PC-9 (cell line): ENCODE measurements around the gene PSD2. TPM values are rescaled to one million over a fixed set of nuclear protein-coding genes. Genes with fewer than 3 reads are reported as not detected.

Source experiments
- BruUV-seq: library from RNA; stranded (reverse); fragments of 400-500 nt; replicated peaks from 2 replicates; lab custom pipeline; 2021; lab: Mats Ljungman, UMichigan
- CTCF ChIA-PET: fragments of 300-600 bp; sonication (Branson Sonifier 250); formaldehyde crosslinking; loops from one replicate; lab custom pipeline; 2022; ENCODE audit warnings: antibody characterized with exemption; lab: Charles Lee
- POLR2A ChIA-PET: fragments of 300-600 bp; sonication (Branson Sonifier 250); formaldehyde crosslinking; loops from one replicate; lab custom pipeline; 2022; ENCODE audit warnings: antibody characterized with exemption; ENCODE audit not compliant: unreplicated experiment; lab: Charles Lee
- DNase-seq, 2 experiments: peaks; one replicate each; pipeline versions ENCODE4 v3.0.0 to v3.0.0-alpha.2; 2015 to 2022; ENCODE audit warnings: mixed read lengths in 1 of 2
- H2AFZ ChIP-seq: fragments of 200-600 bp; sonication (generic); 2 replicates; pipeline ENCODE4 v1.8.1; 2017; ENCODE audit warnings: antibody characterized with exemption
- H3F3A ChIP-seq: fragments of 200-600 bp; sonication (generic); 2 replicates; pipeline ENCODE4 v1.8.1; 2017; ENCODE audit warnings: antibody characterized with exemption, mild to moderate bottlenecking, low read depth; ENCODE audit not compliant: insufficient read depth
- H3K27ac ChIP-seq: fragments of 200-600 bp; sonication (generic); 2 replicates; pipeline ENCODE4 v1.6.1; 2016; ENCODE audit warnings: mixed run types
- H3K27me3 ChIP-seq: fragments of 200-600 bp; sonication (generic); 2 replicates; pipeline ENCODE4 v1.6.1; 2016; ENCODE audit warnings: low read depth, mixed run types; ENCODE audit not compliant: insufficient read depth
- H3K36me3 ChIP-seq: fragments of 200-600 bp; sonication (generic); 2 replicates; pipeline ENCODE4 v1.6.1; 2016; ENCODE audit warnings: low read depth, mixed run types
- H3K4me1 ChIP-seq: fragments of 200-600 bp; sonication (generic); replicated peaks from 2 replicates; pipeline ENCODE4 v1.6.1; 2016; ENCODE audit warnings: mixed run types; ENCODE audit not compliant: insufficient read depth
- H3K4me2 ChIP-seq: fragments of 200-600 bp; sonication (generic); 2 replicates; pipeline ENCODE4 v1.6.1; 2017; ENCODE audit warnings: mixed run types
- H3K4me3 ChIP-seq: fragments of 200-600 bp; sonication (generic); 2 replicates; pipeline ENCODE4 v1.6.1; 2016; ENCODE audit warnings: mixed run types
- H3K79me2 ChIP-seq: fragments of 200-600 bp; sonication (generic); 2 replicates; pipeline ENCODE4 v1.6.1; 2017; ENCODE audit warnings: low read depth, mixed run types
- H3K9me2 ChIP-seq: fragments of 200-600 bp; sonication (generic); 2 replicates; pipeline ENCODE4 v1.8.1; 2017; ENCODE audit warnings: mild to moderate bottlenecking; ENCODE audit not compliant: insufficient read depth
- H3K9me3 ChIP-seq: fragments of 200-600 bp; sonication (generic); 2 replicates; pipeline ENCODE4 v1.8.1; 2016; ENCODE audit warnings: low read depth; ENCODE audit not compliant: insufficient read depth
- H4K20me1 ChIP-seq: fragments of 200-600 bp; sonication (generic); 2 replicates; pipeline ENCODE4 v1.8.1; 2017; ENCODE audit not compliant: insufficient read depth
- CTCF ChIP-seq: fragments of 200-600 bp; sonication (generic); conservative IDR thresholded peaks from 2 replicates; pipeline ENCODE4 v1.6.1; 2017; ENCODE audit warnings: mixed run types, antibody characterized with exemption, mild to moderate bottlenecking, moderate library complexity
- EZH2 ChIP-seq: fragments of 200-600 bp; sonication (generic); IDR thresholded peaks from 2 replicates; pipeline ENCODE4 v1.8.0; 2017; ENCODE audit warnings: antibody characterized with exemption, low read depth
- intact Hi-C: fragments of 100-400 bp; cut with micrococcal nuclease; formaldehyde crosslinking; loops from one replicate; pipeline ENCODE4 v1.10.0; 2022; ENCODE audit not compliant: unreplicated experiment
- total RNA-seq: library from RNA; stranded (reverse); gene quantifications from 2 replicates; pipeline ENCODE4 v1.2.3, GENCODE V29; 2021

Gene PSD2
- total RNA-seq, 1 experiment from 2014 or later: 0.07 TPM

GRCh38 chr5:139862313-139862712 lies 66.7 kb downstream of the PSD2 start:
- ChIA-PET CTCF (no interaction called here), POLR2A (no interaction called here)
- H3K79me2 ChIP-seq: no peaks in the 10 kb centered on the region
- no peak for DNase-seq
- BruUV-seq: no TSS peak
- H3K9me2 ChIP-seq: no peaks in the 10 kb centered on the region
- H3K36me3 ChIP-seq: no peaks in the 10 kb centered on the region
- peaks cover 6% of the 10 kb centered on the region for H3K4me1 ChIP-seq
- H3F3A ChIP-seq: no peaks in the 10 kb centered on the region
- H3K4me3 ChIP-seq: no peak overlapping the region
- peaks cover 4% of the 10 kb centered on the region; the same call in 1 of the 2 replicates for H3K27me3 ChIP-seq
- H3K4me2 ChIP-seq: no peak overlapping the region
- intact Hi-C loops: loop anchor here (10.0 kb wide), 1 partner anchor 102 kb away; no protein-coding TSS in a partner anchor
- no peak overlapping the region for H2AFZ ChIP-seq
- no peak overlapping the region for H3K27ac ChIP-seq
- TF ChIP-seq CTCF (no peak), EZH2 (no peak)
- H4K20me1 ChIP-seq: no peaks in the 10 kb centered on the region
- H3K9me3 ChIP-seq: no peaks in the 10 kb centered on the region

GRCh38 chr5:139862803-139863202 lies 67.2 kb downstream of the PSD2 start:
- H3K9me2 ChIP-seq: no peaks in the 10 kb centered on the region
- no peaks in the 10 kb centered on the region for H3F3A ChIP-seq
- BruUV-seq: no TSS peak
- no peak overlapping the region for H3K4me2 ChIP-seq
- no peak overlapping the region for H2AFZ ChIP-seq
- ChIA-PET POLR2A (no interaction called here), CTCF (interaction anchor here (0.6 kb wide), 2 partner anchors 21 to 215 kb away, joined by 4 read pairs; no protein-coding TSS in a partner anchor)
- no peaks in the 10 kb centered on the region for H3K79me2 ChIP-seq
- no peaks in the 10 kb centered on the region for H3K36me3 ChIP-seq
- TF ChIP-seq CTCF (no peak), EZH2 (no peak)
- H3K27me3 ChIP-seq: peaks cover 4% of the 10 kb centered on the region; the same call in 1 of the 2 replicates
- H4K20me1 ChIP-seq: no peaks in the 10 kb centered on the region
- no peak overlapping the region for H3K4me3 ChIP-seq
- H3K4me1 ChIP-seq: peaks cover 6% of the 10 kb centered on the region
- intact Hi-C loops: loop anchor here (10.0 kb wide), 1 partner anchor 102 kb away; no protein-coding TSS in a partner anchor
- DNase-seq: no peak
- no peaks in the 10 kb centered on the region for H3K9me3 ChIP-seq
- H3K27ac ChIP-seq: no peak overlapping the region

GRCh38 chr5:139863361-139863760 lies 67.8 kb downstream of the PSD2 start:
- H3K9me2 ChIP-seq: no peaks in the 10 kb centered on the region
- no peak overlapping the region for H2AFZ ChIP-seq
- BruUV-seq: no TSS peak
- no peak overlapping the region for H3K4me3 ChIP-seq
- intact Hi-C loops: loop anchor here (10.0 kb wide), 1 partner anchor 101 kb away; no protein-coding TSS in a partner anchor
- no peaks in the 10 kb centered on the region for H4K20me1 ChIP-seq
- TF ChIP-seq CTCF (no peak), EZH2 (no peak)
- peaks cover 4% of the 10 kb centered on the region; the same call in 1 of the 2 replicates for H3K27me3 ChIP-seq
- no peaks in the 10 kb centered on the region for H3K79me2 ChIP-seq
- POLR2A ChIA-PET: no interaction called here
- H3K36me3 ChIP-seq: no peaks in the 10 kb centered on the region
- no peak for DNase-seq
- CTCF ChIA-PET: interaction anchor here (0.6 kb wide), 1 partner anchor 21 kb away, joined by 4 read pairs; no protein-coding TSS in a partner anchor
- no peak overlapping the region for H3K4me2 ChIP-seq
- H3K27ac ChIP-seq: no peak overlapping the region
- H3F3A ChIP-seq: no peaks in the 10 kb centered on the region
- no peaks in the 10 kb centered on the region for H3K9me3 ChIP-seq
- H3K4me1 ChIP-seq: peaks cover 6% of the 10 kb centered on the region
